Panc1 (cell line): Measurements from ENCODE around the gene ATG10. TPM values are rescaled to one million over a fixed set of nuclear protein-coding genes. Genes with fewer than 3 reads are reported as not detected.

Experiments used
- ATAC-seq: fragments of 200-7000 bp; cut with Tn5 transposase; 2 replicates; pipeline ENCODE4 v1.9.1; 2020; ENCODE audit warnings: mild to moderate bottlenecking, moderate library complexity
- BruUV-seq: library from RNA; stranded (reverse); fragments of 400-500 nt; replicated peaks from 2 replicates; lab custom pipeline; 2021; lab: Mats Ljungman, UMichigan
- CTCF ChIA-PET: fragments of 300-600 bp; sonication (Branson Sonifier 250); formaldehyde crosslinking; loops from one replicate; lab custom pipeline; 2022; ENCODE audit warnings: antibody characterized with exemption; lab: Charles Lee
- POLR2A ChIA-PET: fragments of 300-600 bp; sonication (Branson Sonifier 250); formaldehyde crosslinking; loops from one replicate; lab custom pipeline; 2022; ENCODE audit warnings: antibody characterized with exemption; lab: Charles Lee
- DNase-seq: peaks from one replicate; pipeline ENCODE4 v3.0.0-alpha.2; 2010; ENCODE audit warnings: low read depth, low spot score
- H3K27ac ChIP-seq: 2 replicates; pipeline ENCODE4 v1.5.1; 2011; ENCODE audit warnings: mild to moderate bottlenecking, low read length, inconsistent platforms
- H3K27me3 ChIP-seq: fragments of 200-500 bp; sonication (Bioruptor generic); 2 replicates; pipeline ENCODE4 v1.6.0; 2014; ENCODE audit warnings: low read length, inconsistent platforms; ENCODE audit not compliant: control insufficient read depth, insufficient read depth
- H3K36me3 ChIP-seq: fragments of 200-500 bp; sonication (Bioruptor generic); 2 replicates; pipeline ENCODE4 v1.5.1; 2014; ENCODE audit warnings: inconsistent platforms, mild to moderate bottlenecking, low read length, moderate library complexity; ENCODE audit not compliant: control insufficient read depth, insufficient read depth
- H3K4me1 ChIP-seq: 2 replicates; pipeline ENCODE4 v1.5.1; 2011; ENCODE audit warnings: inconsistent platforms, mild to moderate bottlenecking, low read length, moderate library complexity; ENCODE audit not compliant: control insufficient read depth, insufficient read depth
- H3K4me3 ChIP-seq, 2 experiments: 2 replicates each; pipeline ENCODE4 v1.5.1; 2011 to 2012; ENCODE audit warnings: low read depth in 2 of 2, low read length in 2 of 2, mild to moderate bottlenecking in 2 of 2, inconsistent platforms in 1 of 2, moderate library complexity in 1 of 2
- H3K9me3 ChIP-seq: fragments of 200-500 bp; sonication (Bioruptor generic); 2 replicates; pipeline ENCODE4 v1.5.1; 2014; ENCODE audit warnings: low read depth, mild to moderate bottlenecking, inconsistent platforms, low read length, moderate library complexity; ENCODE audit not compliant: control insufficient read depth, insufficient read depth
- CTCF ChIP-seq: fragments of 450-650 bp; IDR thresholded peaks from 2 replicates; pipeline ENCODE4 v1.5.1; 2017; ENCODE audit warnings: mild to moderate bottlenecking
- POLR2AphosphoS5 ChIP-seq: IDR thresholded peaks from 2 replicates; pipeline ENCODE4 v1.6.1; 2012; ENCODE audit warnings: mild to moderate bottlenecking, low read depth, low read length, moderate library complexity
- REST ChIP-seq, 2 experiments: IDR thresholded peaks; 2 replicates each; pipeline ENCODE4 v1.6.1; 2011 to 2012; ENCODE audit warnings: low read depth in 2 of 2, control low read depth in 1 of 2, low read length in 1 of 2, mild to moderate bottlenecking in 1 of 2, moderate library complexity in 1 of 2; ENCODE audit not compliant: insufficient read depth in 1 of 2
- SIN3A ChIP-seq: IDR thresholded peaks from 2 replicates; pipeline ENCODE4 v1.6.1; 2012; ENCODE audit warnings: low read depth, mild to moderate bottlenecking, low read length, moderate library complexity, borderline replicate concordance; ENCODE audit not compliant: insufficient read depth
- TCF7L2 ChIP-seq: IDR thresholded peaks from 2 replicates; pipeline ENCODE4 v1.6.1; 2011; ENCODE audit warnings: mild to moderate bottlenecking, low read depth, low read length, inconsistent platforms
- in situ Hi-C: cut with HindIII; loops from 2 replicates; pipeline ENCODE4 v1.10.0; 2016; ENCODE audit warnings: low sequenced_read_pairs, low pct_unique_long_range_greater_than_20kb
- intact Hi-C: fragments of 100-400 bp; cut with micrococcal nuclease; formaldehyde crosslinking; loops from one replicate; pipeline ENCODE4 v1.10.0; 2022; ENCODE audit not compliant: unreplicated experiment
- total RNA-seq: library from RNA; stranded (reverse); gene quantifications from one replicate; pipeline ENCODE4 v1.2.1, GENCODE V29; 2021; ENCODE audit not compliant: unreplicated experiment

ATG10 gene
- total RNA-seq, 1 experiment from 2014 or later = 14.0 TPM

- Histone ChIP-seq H3K4me3 (no peak overlapping the region), H3K4me1 (no peaks in the 10 kb centered on the region), H3K27ac (no peak overlapping the region), H3K9me3 (no peaks in the 10 kb centered on the region), H3K27me3 (no peaks in the 10 kb centered on the region), H3K36me3 (peaks cover 2% of the 10 kb centered on the region; the same call in 1 of the 2 replicates)
- TF ChIP-seq POLR2AphosphoS5 = no peak
- TF ChIP-seq TCF7L2 = no peak
- no peak for TF ChIP-seq SIN3A
- no peak for TF ChIP-seq CTCF
- TF ChIP-seq REST (IDR thresholded peaks at IDR 0.05; ENCODE audit: insufficient read depth in 1 of 2, low read depth in 2 of 2, low read length in 1 of 2) = no peak
- ChIA-PET CTCF (no interaction called here), POLR2A (no interaction called here)
- no peak for DNase-seq
- intact Hi-C loops = no loop called here
- BruUV-seq = no TSS peak
- ATAC-seq = no peak
- in situ Hi-C loops = no loop called here
Measured at GRCh38 chr5:81986126-81986525, 14.3 kb downstream of the ATG10 start.

GRCh38 chr5:81989204-81989603 is 17.4 kb downstream of the ATG10 start:
- Histone ChIP-seq H3K36me3 (no peaks in the 10 kb centered on the region), H3K4me3 (no peak overlapping the region), H3K27me3 (no peaks in the 10 kb centered on the region), H3K4me1 (no peaks in the 10 kb centered on the region), H3K27ac (no peak overlapping the region), H3K9me3 (no peaks in the 10 kb centered on the region)
- intact Hi-C loops = no loop called here
- DNase-seq = no peak
- in situ Hi-C loops = no loop called here
- no peak for TF ChIP-seq SIN3A
- no peak for TF ChIP-seq POLR2AphosphoS5
- TF ChIP-seq REST (IDR thresholded peaks at IDR 0.05; ENCODE audit: insufficient read depth in 1 of 2, low read depth in 2 of 2, low read length in 1 of 2) = no peak
- TF ChIP-seq TCF7L2 = no peak
- TF ChIP-seq CTCF = no peak
- ChIA-PET POLR2A (no interaction called here), CTCF (no interaction called here)
- ATAC-seq = no peak
- no TSS peak for BruUV-seq
